Smooth muscle cell of the coronary artery (primary cell): ENCODE data around the gene EIF2B2. TPM values are rescaled to one million over a fixed set of nuclear protein-coding genes. Genes with fewer than 3 reads are reported as not detected.

Experiments used
- total RNA-seq: library from RNA; depleted of rRNA; stranded (reverse); fragments of >200 nt; gene quantifications from 2 replicates; pipeline ENCODE4 v1.2.3, GENCODE V29; 2014; ENCODE audit warnings: low replicate concordance

EIF2B2 gene
- total RNA-seq: 50.8 and 53.7 TPM in 2 replicates

GRCh38 chr14:75002392-75003249 lies at the start of gene EIF2B2:
Gene EIF2B2, plus strand, starts transcription at chr14:75002921. Its CDS starts 70 bp downstream, at chr14:75002991.

GRCh38 chr14:74955229-74956026 lies 47.3 kb upstream of the EIF2B2 start, which contains the start of gene PGF:
Gene PGF, minus strand, starts transcription at chr14:74955597. Its CDS starts 355 bp downstream, at chr14:74955242.

GRCh38 chr14:75050852-75051555 lies 48.3 kb downstream of the EIF2B2 start, which contains the start of gene MLH3:
Gene MLH3, minus strand, starts transcription at chr14:75051467. Its CDS starts 1,812 bp downstream, at chr14:75049655.

Other genes starting within 250 kb of the EIF2B2 start
- 15.9 and 19.5 TPM in 2 replicates for gene YLPM1, start 239.6 kb upstream of the EIF2B2 start, total RNA-seq
- gene PROX2, start 126.8 kb upstream of the EIF2B2 start, total RNA-seq: not detected in 2 replicates
- gene DLST, start 121.0 kb upstream of the EIF2B2 start, total RNA-seq: 31.5 and 36.6 TPM in 2 replicates
- gene RPS6KL1, start 79.7 kb upstream of the EIF2B2 start, total RNA-seq: 0.35 and 0.45 TPM in 2 replicates
- gene PGF, start 47.3 kb upstream of the EIF2B2 start, total RNA-seq: 16.2 and 29.3 TPM in 2 replicates
- gene MLH3, start 48.5 kb downstream of the EIF2B2 start, total RNA-seq: 15.0 and 24.2 TPM in 2 replicates
- 8.3 and 8.5 TPM in 2 replicates for gene ACYP1, start 61.1 kb downstream of the EIF2B2 start, total RNA-seq
- gene ZC2HC1C, start 66.7 kb downstream of the EIF2B2 start, total RNA-seq: 0.23 and 0.53 TPM in 2 replicates
- 56.6 and 63.5 TPM in 2 replicates for gene NEK9, start 124.1 kb downstream of the EIF2B2 start, total RNA-seq
- 174 and 198 TPM in 2 replicates for gene TMED10, start 173.7 kb downstream of the EIF2B2 start, total RNA-seq